Trophoblast cell (in vitro differentiated cells and primary cell): ENCODE data around the gene DAB1.

Experiments used
- DNase-seq, 2 donors: peaks; one replicate each; pipeline ENCODE4 v3.0.0-alpha.2; 2016
- H2AFZ ChIP-seq: 2 replicates; pipeline ENCODE4 v1.6.1; 2013; ENCODE audit warnings: low read length, moderate library complexity, mild to moderate bottlenecking; ENCODE audit not compliant: insufficient read depth, poor library complexity
- H2AK5ac ChIP-seq: 2 replicates; pipeline ENCODE4 v1.6.1; 2013; ENCODE audit warnings: mild to moderate bottlenecking, low read length
- H2BK120ac ChIP-seq: 2 replicates; pipeline ENCODE4 v1.6.1; 2013; ENCODE audit warnings: low read length, mild to moderate bottlenecking, moderate library complexity; ENCODE audit not compliant: insufficient read depth, poor library complexity
- H2BK12ac ChIP-seq: 2 replicates; pipeline ENCODE4 v1.6.1; 2013; ENCODE audit warnings: mild to moderate bottlenecking, low read length, moderate library complexity
- H2BK5ac ChIP-seq: 2 replicates; pipeline ENCODE4 v1.6.1; 2013; ENCODE audit warnings: low read length, low read depth, moderate library complexity, mild to moderate bottlenecking; ENCODE audit not compliant: poor library complexity
- H3K14ac ChIP-seq: 2 replicates; pipeline ENCODE4 v1.6.1; 2013; ENCODE audit warnings: mild to moderate bottlenecking, low read length
- H3K18ac ChIP-seq: 2 replicates; pipeline ENCODE4 v1.6.1; 2013; ENCODE audit warnings: mild to moderate bottlenecking, low read length
- H3K23ac ChIP-seq: 2 replicates; pipeline ENCODE4 v1.6.1; 2013; ENCODE audit warnings: low read length
- H3K27ac ChIP-seq: 2 replicates; pipeline ENCODE4 v1.5.1; 2013; ENCODE audit warnings: low read depth, mild to moderate bottlenecking, inconsistent platforms, low read length, moderate library complexity
- H3K27me3 ChIP-seq: 2 replicates; pipeline ENCODE4 v1.6.1; 2013; ENCODE audit warnings: inconsistent platforms, mild to moderate bottlenecking, low read length, moderate library complexity; ENCODE audit not compliant: insufficient read depth
- H3K36me3 ChIP-seq, 2 experiments: 1 replicate in 1 of 2; 2 replicates in 1 of 2; pipeline ENCODE4 v1.6.1; 2013; ENCODE audit warnings: low read length in 2 of 2, mild to moderate bottlenecking in 2 of 2, moderate library complexity in 1 of 2; ENCODE audit not compliant: insufficient read depth in 2 of 2, control insufficient read depth in 1 of 2
- H3K4ac ChIP-seq: 2 replicates; pipeline ENCODE4 v1.6.1; 2013; ENCODE audit warnings: low read depth, mild to moderate bottlenecking, low read length, moderate library complexity
- H3K4me1 ChIP-seq, 2 experiments: 1 replicate in 1 of 2; 2 replicates in 1 of 2; pipeline ENCODE4 v1.6.1; 2013; ENCODE audit warnings: low read length in 2 of 2, mild to moderate bottlenecking in 2 of 2, moderate library complexity in 1 of 2; ENCODE audit not compliant: insufficient read depth in 2 of 2, control insufficient read depth in 1 of 2
- H3K4me2 ChIP-seq: 2 replicates; pipeline ENCODE4 v1.6.1; 2013; ENCODE audit warnings: inconsistent platforms, mild to moderate bottlenecking, low read length, moderate library complexity
- H3K4me3 ChIP-seq: 2 replicates; pipeline ENCODE4 v1.5.1; 2013; ENCODE audit warnings: mild to moderate bottlenecking, low read depth, low read length, inconsistent platforms
- H3K79me1 ChIP-seq: one replicate; pipeline ENCODE4 v1.6.1; 2013; ENCODE audit warnings: low read length
- H3K79me2 ChIP-seq: 2 replicates; pipeline ENCODE4 v1.6.1; 2013; ENCODE audit warnings: low read length, mild to moderate bottlenecking; ENCODE audit not compliant: control insufficient read depth, insufficient read depth, poor library complexity
- H3K9ac ChIP-seq: 2 replicates; pipeline ENCODE4 v1.6.1; 2013; ENCODE audit warnings: mild to moderate bottlenecking, low read length
- H3K9me3 ChIP-seq: 2 replicates; pipeline ENCODE4 v1.6.1; 2013; ENCODE audit warnings: low read depth, mild to moderate bottlenecking, control low read depth, inconsistent platforms, low read length; ENCODE audit not compliant: insufficient read depth
- H4K12ac ChIP-seq: 2 replicates; pipeline ENCODE4 v1.6.1; 2013; ENCODE audit warnings: low read depth, mild to moderate bottlenecking, low read length, moderate library complexity
- H4K8ac ChIP-seq: 2 replicates; pipeline ENCODE4 v1.6.1; 2013; ENCODE audit warnings: low read depth, mild to moderate bottlenecking, low read length, moderate library complexity
- H4K91ac ChIP-seq: one replicate; pipeline ENCODE4 v1.6.1; 2013; ENCODE audit warnings: low read depth, mild to moderate bottlenecking, low read length, moderate library complexity
- WGBS: extraction: QIAGEN DNeasy Blood & Tissue Kit; methylation state at CpG from one replicate; pipeline ENCODE4 v1.1.7; 2013; ENCODE audit warnings: missing lambda C conversion rate; ENCODE audit not compliant: insufficient read length, insufficient coverage; ENCODE audit errors: extremely low coverage; 5-methylcytosine and 5-hydroxymethylcytosine counted together

DAB1 gene

GRCh38 chr1:57137980-57138379 lies 285.9 kb downstream of the DAB1 start:
- Histone ChIP-seq H3K9ac (no peak overlapping the region), H3K27me3 (no peaks in the 10 kb centered on the region), H2BK5ac (no peak overlapping the region), H3K23ac (no peak overlapping the region), H3K27ac (no peak overlapping the region), H2AK5ac (no peak overlapping the region), H4K91ac (no peak overlapping the region), H3K4me3 (no peak overlapping the region), H2BK12ac (no peak overlapping the region), H3K18ac (no peak overlapping the region), H3K4me1 (no peaks in the 10 kb centered on the region), H3K9me3 (no peaks in the 10 kb centered on the region), H3K36me3 (no peaks in the 10 kb centered on the region), H4K8ac (no peak overlapping the region), H3K79me1 (no peaks in the 10 kb centered on the region), H3K4ac (no peak overlapping the region), H3K79me2 (no peaks in the 10 kb centered on the region), H2AFZ (no peak overlapping the region), H3K4me2 (no peak overlapping the region), H3K14ac (no peak overlapping the region), H4K12ac (no peak overlapping the region), H2BK120ac (no peak overlapping the region)
- WGBS, result no CpG with 5 or more reads among the region's 2 CpGs
- no peak for DNase-seq

GRCh38 chr1:57134803-57135202 lies 289.1 kb downstream of the DAB1 start:
- Histone ChIP-seq H3K18ac (no peak overlapping the region), H3K4me3 (no peak overlapping the region), H3K27me3 (no peaks in the 10 kb centered on the region), H4K8ac (no peak overlapping the region), H3K23ac (no peak overlapping the region), H3K79me1 (no peaks in the 10 kb centered on the region), H2BK5ac (no peak overlapping the region), H2AK5ac (no peak overlapping the region), H3K27ac (no peak overlapping the region), H3K79me2 (no peaks in the 10 kb centered on the region), H2BK12ac (no peak overlapping the region), H3K4ac (no peak overlapping the region), H2AFZ (no peak overlapping the region), H3K36me3 (no peaks in the 10 kb centered on the region), H3K14ac (no peak overlapping the region), H3K4me2 (no peak overlapping the region), H2BK120ac (no peak overlapping the region), H3K9me3 (no peaks in the 10 kb centered on the region), H4K91ac (no peak overlapping the region), H4K12ac (no peak overlapping the region), H3K9ac (no peak overlapping the region), H3K4me1 (no peaks in the 10 kb centered on the region)
- DNase-seq, result no peak
- WGBS, result no CpG with 5 or more reads among the region's 1 CpG

DNA sequence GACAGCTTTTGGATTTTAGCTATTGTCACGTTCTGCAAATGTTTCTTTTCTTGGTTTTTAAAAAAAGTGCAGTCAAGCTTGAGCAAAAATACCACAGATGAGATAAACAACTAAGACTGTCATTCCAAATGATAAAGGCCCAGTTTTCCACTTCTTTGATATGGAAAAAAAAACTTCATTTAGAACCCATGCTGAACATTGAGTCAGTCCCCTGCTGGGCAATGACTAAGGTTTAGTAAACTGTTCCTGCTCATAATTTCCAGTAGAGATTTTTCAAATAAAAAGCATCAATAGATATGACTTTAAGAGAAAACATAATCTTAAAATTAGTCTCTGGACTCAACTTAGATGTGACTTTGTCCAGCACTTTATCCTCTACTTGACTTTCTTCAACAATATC lies 290.2 kb downstream of the DAB1 start:
- Histone ChIP-seq H3K79me1 (no peaks in the 10 kb centered on the region), H3K18ac (no peak overlapping the region), H3K9me3 (no peaks in the 10 kb centered on the region), H3K4ac (no peak overlapping the region), H4K8ac (no peak overlapping the region), H3K27me3 (no peaks in the 10 kb centered on the region), H3K36me3 (no peaks in the 10 kb centered on the region), H2BK12ac (no peak overlapping the region), H3K9ac (no peak overlapping the region), H2AK5ac (no peak overlapping the region), H3K4me3 (no peak overlapping the region), H2AFZ (no peak overlapping the region), H3K79me2 (no peaks in the 10 kb centered on the region), H3K4me1 (no peaks in the 10 kb centered on the region), H4K91ac (no peak overlapping the region), H2BK120ac (no peak overlapping the region), H3K4me2 (no peak overlapping the region), H4K12ac (no peak overlapping the region), H3K23ac (no peak overlapping the region), H3K14ac (no peak overlapping the region), H2BK5ac (no peak overlapping the region), H3K27ac (no peak overlapping the region)
- DNase-seq, result no peak
- no CpG with 5 or more reads among the region's 1 CpG for WGBS

- no peaks in the 10 kb centered on the region for H3K36me3 ChIP-seq
- H4K8ac ChIP-seq, result no peak overlapping the region
- no peak overlapping the region for H2BK120ac ChIP-seq
- H3K18ac ChIP-seq, result no peak overlapping the region
- no peak overlapping the region for H3K4me2 ChIP-seq
- no peaks in the 10 kb centered on the region for H3K79me1 ChIP-seq
- DNase-seq, result no peak
- H3K14ac ChIP-seq, result no peak overlapping the region
- H3K9me3 ChIP-seq, result no peaks in the 10 kb centered on the region
- H3K4me1 ChIP-seq, result no peaks in the 10 kb centered on the region
- H3K27ac ChIP-seq, result no peak overlapping the region
- H3K9ac ChIP-seq, result no peak overlapping the region
- H4K12ac ChIP-seq, result no peak overlapping the region
- no peak overlapping the region for H2BK5ac ChIP-seq
- no CpG with 5 or more reads among the region's 4 CpGs for WGBS
- H3K4me3 ChIP-seq, result no peak overlapping the region
- H2BK12ac ChIP-seq, result no peak overlapping the region
- H3K27me3 ChIP-seq, result no peaks in the 10 kb centered on the region
- H3K79me2 ChIP-seq, result no peaks in the 10 kb centered on the region
- no peak overlapping the region for H2AK5ac ChIP-seq
- H4K91ac ChIP-seq, result no peak overlapping the region
- no peak overlapping the region for H3K4ac ChIP-seq
- H3K23ac ChIP-seq, result no peak overlapping the region
- H2AFZ ChIP-seq, result no peak overlapping the region
Observed at GRCh38 chr1:57132993-57133622, 290.8 kb downstream of the DAB1 start.
